ENCODE data around the gene AKT3.

- no peak for TF ChIP-seq POLR2AphosphoS5 (IDR thresholded peaks at IDR 0.05; ENCODE audit: low read depth, low read length)
- TF ChIP-seq, protein P1, sequence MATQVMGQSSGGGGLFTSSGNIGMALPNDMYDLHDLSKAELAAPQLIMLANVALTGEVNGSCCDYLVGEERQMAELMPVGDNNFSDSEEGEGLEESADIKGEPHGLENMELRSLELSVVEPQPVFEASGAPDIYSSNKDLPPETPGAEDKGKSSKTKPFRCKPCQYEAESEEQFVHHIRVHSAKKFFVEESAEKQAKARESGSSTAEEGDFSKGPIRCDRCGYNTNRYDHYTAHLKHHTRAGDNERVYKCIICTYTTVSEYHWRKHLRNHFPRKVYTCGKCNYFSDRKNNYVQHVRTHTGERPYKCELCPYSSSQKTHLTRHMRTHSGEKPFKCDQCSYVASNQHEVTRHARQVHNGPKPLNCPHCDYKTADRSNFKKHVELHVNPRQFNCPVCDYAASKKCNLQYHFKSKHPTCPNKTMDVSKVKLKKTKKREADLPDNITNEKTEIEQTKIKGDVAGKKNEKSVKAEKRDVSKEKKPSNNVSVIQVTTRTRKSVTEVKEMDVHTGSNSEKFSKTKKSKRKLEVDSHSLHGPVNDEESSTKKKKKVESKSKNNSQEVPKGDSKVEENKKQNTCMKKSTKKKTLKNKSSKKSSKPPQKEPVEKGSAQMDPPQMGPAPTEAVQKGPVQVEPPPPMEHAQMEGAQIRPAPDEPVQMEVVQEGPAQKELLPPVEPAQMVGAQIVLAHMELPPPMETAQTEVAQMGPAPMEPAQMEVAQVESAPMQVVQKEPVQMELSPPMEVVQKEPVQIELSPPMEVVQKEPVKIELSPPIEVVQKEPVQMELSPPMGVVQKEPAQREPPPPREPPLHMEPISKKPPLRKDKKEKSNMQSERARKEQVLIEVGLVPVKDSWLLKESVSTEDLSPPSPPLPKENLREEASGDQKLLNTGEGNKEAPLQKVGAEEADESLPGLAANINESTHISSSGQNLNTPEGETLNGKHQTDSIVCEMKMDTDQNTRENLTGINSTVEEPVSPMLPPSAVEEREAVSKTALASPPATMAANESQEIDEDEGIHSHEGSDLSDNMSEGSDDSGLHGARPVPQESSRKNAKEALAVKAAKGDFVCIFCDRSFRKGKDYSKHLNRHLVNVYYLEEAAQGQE (IDR thresholded peaks at IDR 0.05; ENCODE audit: insufficient read depth in 1 of 2, low read depth in 2 of 2, low read length in 2 of 2) = no peak
- TF ChIP-seq TAF1 (IDR thresholded peaks at IDR 0.05; ENCODE audit: borderline replicate concordance, insufficient read depth, low read length) = no peak
- TF ChIP-seq SIN3A (IDR thresholded peaks at IDR 0.05; ENCODE audit: borderline replicate concordance, insufficient read depth, low read length) = no peak
- no peak for TF ChIP-seq FOXP2 (optimal IDR thresholded peaks at IDR 0.05; ENCODE audit: borderline replicate concordance, extremely low read depth, extremely low read length, insufficient read depth)
These were observed 125.0 kb downstream of the AKT3 start for GRCh38 chr1:243725075-243725474.
